Spleen (tissue), 11 donors: Measurements from ENCODE around the gene ZMIZ1. TPM values are rescaled to one million over a fixed set of nuclear protein-coding genes. Genes with fewer than 3 reads are reported as not detected.

Experiments
- DNase-seq: peaks from one replicate; pipeline ENCODE4 v3.0.0-alpha.2; 2020
- H3K27ac ChIP-seq, 8 donors: fragments of 200-600 bp; sonication (generic) in 7 of 8; 1 replicate in 4 of 8; 2 replicates in 4 of 8; pipeline versions ENCODE4 v1.5.0 to v1.8.0; 2016 to 2021; ENCODE audit warnings: inconsistent platforms in 4 of 8, mild to moderate bottlenecking in 4 of 8, moderate library complexity in 1 of 8
- H3K27me3 ChIP-seq, 7 donors: fragments of 200-600 bp; sonication (generic) in 6 of 7; replicated peaks in 1 of 7; 1 replicate in 4 of 7; 2 replicates in 3 of 7; pipeline versions ENCODE4 v1.5.0 to v1.8.0; 2016 to 2021; ENCODE audit warnings: inconsistent platforms in 3 of 7, mild to moderate bottlenecking in 1 of 7
- H3K36me3 ChIP-seq, 6 donors: fragments of 200-600 bp; sonication (generic) in 5 of 6; 1 replicate in 4 of 6; 2 replicates in 2 of 6; pipeline versions ENCODE4 v1.5.0 to v1.8.0; 2016 to 2021; ENCODE audit warnings: inconsistent platforms in 2 of 6
- H3K4me1 ChIP-seq, 6 donors: fragments of 200-600 bp; sonication (generic) in 5 of 6; 1 replicate in 3 of 6; 2 replicates in 3 of 6; pipeline versions ENCODE4 v1.5.0 to v1.8.0; 2016 to 2021; ENCODE audit warnings: inconsistent platforms in 3 of 6
- H3K4me3 ChIP-seq, 8 donors: fragments of 200-600 bp; sonication (generic) in 7 of 8; 1 replicate in 4 of 8; 2 replicates in 4 of 8; pipeline versions ENCODE4 v1.5.0 to v1.8.0; 2016 to 2021; ENCODE audit warnings: inconsistent platforms in 4 of 8, mild to moderate bottlenecking in 4 of 8, moderate library complexity in 2 of 8
- H3K9me3 ChIP-seq, 8 donors: fragments of 200-600 bp; sonication (generic) in 7 of 8; 1 replicate in 4 of 8; 2 replicates in 4 of 8; pipeline versions ENCODE4 v1.5.0 to v1.8.0; 2016 to 2021; ENCODE audit warnings: inconsistent platforms in 4 of 8
- CTCF ChIP-seq, 11 experiments: fragments of 200-600 bp in 7 of 11; fragments of 450-650 bp in 4 of 11; sonication (generic) in 4 of 11; IDR thresholded peaks in 8 of 11; conservative IDR thresholded peaks in 3 of 11; 1 replicate in 7 of 11; 2 replicates in 4 of 11; pipeline versions ENCODE4 v1.4.0 to v1.8.0; 2016 to 2021; ENCODE audit warnings: antibody characterized with exemption in 11 of 11, inconsistent platforms in 4 of 11, mild to moderate bottlenecking in 1 of 11
- POLR2A ChIP-seq, 3 donors: fragments of 450-650 bp; IDR thresholded peaks; one replicate each; pipeline ENCODE4 v1.5.1; 2017; ENCODE audit warnings: antibody characterized with exemption in 3 of 3, mild to moderate bottlenecking in 1 of 3
- POLR2AphosphoS5 ChIP-seq, 3 donors: sonication (generic); formaldehyde crosslinking; IDR thresholded peaks; one replicate each; pipeline ENCODE4 v1.5.1; 2017; ENCODE audit warnings: antibody characterized with exemption in 3 of 3
- WGBS, 5 donors: extraction: QIAGEN DNeasy Blood & Tissue Kit in 3 of 5; methylation state at CpG; one replicate each; pipeline versions ENCODE4 v1.1.5 to v1.1.7; 2013 to 2018; 5-methylcytosine and 5-hydroxymethylcytosine counted together
- intact Hi-C: fragments of 100-400 bp; cut with DNase I; formaldehyde crosslinking; loops from one replicate; pipeline ENCODE4 v1.15.0; 2023; ENCODE audit warnings: low total_unique reads
- polyA plus RNA-seq, 3 donors: library from polyadenylated mRNA; stranded (reverse); fragments of 200-250 nt; gene quantifications; one replicate each; pipeline ENCODE4 v1.2.1, GENCODE V29; 2013
- total RNA-seq, 7 donors: library from RNA; depleted of rRNA in 3 of 7; stranded (reverse); fragments of >200 nt in 3 of 7; fragmentation: NEBNext Ultra II Directional in 4 of 7; extraction: Animal tissue kit (Norgen Biotek cat#: 25700) in 4 of 7; gene quantifications; one replicate each; pipeline versions ENCODE4 v1.1.0 to v1.2.1, GENCODE V29; 2016 to 2021
- donor health status: healthy with polysubstance abuse.
- donor health status: DM: no; HTN: no; CAD: no; lungs with moderate emphysema.
- donor health status: DM: no; HTN: no; CAD: no.
- donor health status: Bipolar disorder and iron deficiency.
- donor health status: healthy.
- donor health status: DM: no; HTN: no; CAD: no.
- donor health status: DM: yes; HTN: yes; CAD: no.

ZMIZ1 gene
- total and polyA plus RNA-seq, 10 donors: 10.7 to 210 (median 125) TPM

- DNase-seq: no peak
- Histone ChIP-seq H3K27ac (peak overlapping the region; percentile 60 to 95 (median 77)), H3K4me1 (peaks cover 36 to 100% (median 88%) of the 10 kb centered on the region in 6 donors), H3K27me3 (no peaks in the 10 kb centered on the region), H3K4me3 (peak overlapping the region in 2 of 8 donors; percentile 9 to 16), H3K36me3 (peaks cover 0 to 14% (median 0%) of the 10 kb centered on the region in 6 donors), H3K9me3 (no peaks in the 10 kb centered on the region)
- TF ChIP-seq POLR2A (IDR thresholded peaks at IDR 0.05): no peak
- no peak for TF ChIP-seq CTCF (IDR thresholded peaks at IDR 0.05 in 8 of 11, conservative IDR thresholded peaks at IDR 0.05 in 3 of 11)
- peak in 2 of 3 donors; percentile 50 to 68 for TF ChIP-seq POLR2AphosphoS5 (IDR thresholded peaks at IDR 0.05)
- 46 to 61% (median 60%) methylated on average over 4 to 7 of the region's 7 CpGs for WGBS, 5 donors
- intact Hi-C loops: no loop called here
Measured at GRCh38 chr10:79184145-79184625, 115.4 kb downstream of the ZMIZ1 start.

GRCh38 chr10:79184657-79185056 is 115.9 kb downstream of the ZMIZ1 start:
- intact Hi-C loops: no loop called here
- TF ChIP-seq CTCF (IDR thresholded peaks at IDR 0.05 in 8 of 11, conservative IDR thresholded peaks at IDR 0.05 in 3 of 11): no peak
- TF ChIP-seq POLR2AphosphoS5 (IDR thresholded peaks at IDR 0.05): no peak
- no peak for TF ChIP-seq POLR2A (IDR thresholded peaks at IDR 0.05)
- DNase-seq: no peak
- H3K4me3 ChIP-seq: peak overlapping the region in 2 of 8 donors; percentile 9 to 16
- H3K27ac ChIP-seq: peak overlapping the region; percentile 60 to 95 (median 77)
- H3K4me1 ChIP-seq: peaks cover 36 to 100% (median 88%) of the 10 kb centered on the region in 6 donors
- peaks cover 0 to 9% (median 0%) of the 10 kb centered on the region in 6 donors for H3K36me3 ChIP-seq
- H3K9me3 ChIP-seq: no peaks in the 10 kb centered on the region
- WGBS, 5 donors: 45 to 83% (median 63%) methylated on average over 6 of the region's 6 CpGs
- H3K27me3 ChIP-seq: no peaks in the 10 kb centered on the region

DNA sequence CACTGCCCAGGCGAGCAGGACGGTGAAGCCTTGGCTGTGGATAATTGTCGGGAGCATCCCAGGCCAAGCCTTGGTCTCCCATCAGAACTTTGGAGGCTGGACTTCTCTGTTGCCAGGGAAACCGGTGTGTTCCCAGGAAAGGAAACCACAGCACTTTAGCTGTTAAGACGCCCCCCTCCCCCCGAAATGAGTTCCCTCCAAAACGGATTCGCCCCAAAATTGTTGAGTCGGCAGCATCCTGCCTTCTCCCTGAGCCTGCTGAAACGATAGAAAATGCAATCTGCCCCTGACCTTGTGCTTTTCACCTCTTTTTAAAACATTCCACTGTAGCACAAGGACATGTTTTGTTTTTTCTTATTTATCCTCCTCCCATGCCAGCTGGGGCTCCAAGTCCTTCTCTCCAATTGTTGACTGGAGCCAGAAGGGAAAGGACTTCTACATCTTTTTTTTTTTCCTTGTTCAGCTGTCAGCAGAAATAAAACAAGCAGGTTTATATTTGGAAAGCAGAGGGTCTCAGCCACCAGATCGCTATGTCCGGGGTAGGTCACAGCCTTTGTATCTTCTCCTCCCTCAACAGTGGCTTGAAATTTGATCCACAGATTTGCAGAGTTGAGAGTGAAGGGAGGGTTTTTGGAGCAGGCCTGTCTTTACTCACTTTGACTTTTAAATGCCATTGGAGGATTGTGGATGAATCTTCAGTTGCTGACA is 116.5 kb downstream of the ZMIZ1 start:
- intact Hi-C loops: no loop called here
- DNase-seq: no peak
- Histone ChIP-seq H3K27me3 (no peaks in the 10 kb centered on the region), H3K36me3 (peaks cover 0 to 7% (median 0%) of the 10 kb centered on the region in 6 donors), H3K4me3 (peak overlapping the region in 2 of 8 donors; percentile 9 to 16), H3K9me3 (no peaks in the 10 kb centered on the region), H3K27ac (peak overlapping the region; percentile 61 to 95 (median 78)), H3K4me1 (peaks cover 36 to 100% (median 84%) of the 10 kb centered on the region in 6 donors)
- TF ChIP-seq CTCF (IDR thresholded peaks at IDR 0.05 in 8 of 11, conservative IDR thresholded peaks at IDR 0.05 in 3 of 11) (no peak), POLR2A (IDR thresholded peaks at IDR 0.05) (no peak), POLR2AphosphoS5 (IDR thresholded peaks at IDR 0.05) (peak in 2 of 3 donors; percentile 75)
- WGBS, 5 donors: 27 to 36% (median 30%) methylated on average over 12 of the region's 12 CpGs

GRCh38 chr10:79185796-79186374 is 117.1 kb downstream of the ZMIZ1 start:
- no peak for DNase-seq
- Histone ChIP-seq H3K4me3 (no peak overlapping the region), H3K27me3 (no peaks in the 10 kb centered on the region), H3K36me3 (peaks cover 0 to 7% (median 0%) of the 10 kb centered on the region in 6 donors), H3K27ac (peak overlapping the region; percentile 61 to 95 (median 78)), H3K4me1 (peaks cover 36 to 100% (median 81%) of the 10 kb centered on the region in 6 donors), H3K9me3 (peaks cover 0 to 2% (median 0%) of the 10 kb centered on the region in 8 donors)
- no peak for TF ChIP-seq CTCF (IDR thresholded peaks at IDR 0.05 in 8 of 11, conservative IDR thresholded peaks at IDR 0.05 in 3 of 11)
- no peak for TF ChIP-seq POLR2AphosphoS5 (IDR thresholded peaks at IDR 0.05)
- no peak for TF ChIP-seq POLR2A (IDR thresholded peaks at IDR 0.05)
- intact Hi-C loops: no loop called here
- 37 to 57% (median 52%) methylated on average over 7 of the region's 7 CpGs for WGBS, 5 donors
